GM23248 (cell line): ENCODE results near the gene ZNF653. TPM values are rescaled to one million over a fixed set of nuclear protein-coding genes. Genes with fewer than 3 reads are reported as not detected.

ENCODE experiments used
- DNase-seq: peaks from one replicate; pipeline ENCODE4 v3.0.0-alpha.2; 2015
- H2AFZ ChIP-seq: fragments of 200-600 bp; sonication (generic); 2 replicates; pipeline ENCODE4 v1.6.1; 2016; ENCODE audit warnings: antibody characterized with exemption
- H3F3A ChIP-seq: fragments of 200-600 bp; sonication (generic); 2 replicates; pipeline ENCODE4 v1.6.1; 2016; ENCODE audit warnings: mild to moderate bottlenecking, antibody characterized with exemption, mixed run types; ENCODE audit not compliant: insufficient read depth
- H3K27ac ChIP-seq: fragments of 200-600 bp; sonication (generic); 2 replicates; pipeline ENCODE4 v1.5.1; 2016; ENCODE audit warnings: mild to moderate bottlenecking
- H3K27me3 ChIP-seq: fragments of 200-600 bp; sonication (generic); replicated peaks from 2 replicates; pipeline ENCODE4 v1.6.1; 2016; ENCODE audit warnings: mild to moderate bottlenecking; ENCODE audit not compliant: insufficient read depth
- H3K36me3 ChIP-seq: fragments of 200-600 bp; sonication (generic); 2 replicates; pipeline ENCODE4 v1.6.1; 2016; ENCODE audit warnings: low read depth, mild to moderate bottlenecking
- H3K4me1 ChIP-seq: fragments of 200-600 bp; sonication (generic); 2 replicates; pipeline ENCODE4 v1.6.1; 2016; ENCODE audit warnings: mild to moderate bottlenecking; ENCODE audit not compliant: insufficient read depth
- H3K4me2 ChIP-seq: fragments of 200-600 bp; sonication (generic); one replicate; pipeline ENCODE4 v1.6.1; 2016; ENCODE audit warnings: mild to moderate bottlenecking; ENCODE audit not compliant: unreplicated experiment
- H3K4me3 ChIP-seq: fragments of 200-600 bp; sonication (generic); 2 replicates; pipeline ENCODE4 v1.5.1; 2016; ENCODE audit warnings: mild to moderate bottlenecking
- H3K79me2 ChIP-seq: fragments of 200-600 bp; sonication (generic); 2 replicates; pipeline ENCODE4 v1.6.1; 2016; ENCODE audit warnings: mild to moderate bottlenecking; ENCODE audit not compliant: insufficient read depth
- H3K9ac ChIP-seq: fragments of 200-600 bp; sonication (generic); 2 replicates; pipeline ENCODE4 v1.6.1; 2016; ENCODE audit warnings: mild to moderate bottlenecking
- H3K9me2 ChIP-seq: fragments of 200-600 bp; sonication (generic); 2 replicates; pipeline ENCODE4 v1.6.1; 2016; ENCODE audit warnings: mixed run types, mild to moderate bottlenecking, moderate library complexity; ENCODE audit not compliant: insufficient read depth
- H3K9me3 ChIP-seq: fragments of 200-600 bp; sonication (generic); one replicate; pipeline ENCODE4 v1.6.1; 2017; ENCODE audit warnings: low read depth
- H4K20me1 ChIP-seq: fragments of 200-600 bp; sonication (generic); 2 replicates; pipeline ENCODE4 v1.6.0; 2016; ENCODE audit not compliant: insufficient read depth
- EZH2 ChIP-seq: fragments of 200-600 bp; sonication (generic); IDR thresholded peaks from 2 replicates; pipeline ENCODE4 v1.6.1; 2018; ENCODE audit warnings: antibody characterized with exemption, mild to moderate bottlenecking; ENCODE audit not compliant: insufficient read depth, poor library complexity, severe bottlenecking
- EZH2phosphoT487 ChIP-seq: fragments of 200-600 bp; sonication (generic); IDR thresholded peaks from 2 replicates; pipeline ENCODE4 v1.6.1; 2018; ENCODE audit warnings: antibody characterized with exemption, moderate library complexity, mild to moderate bottlenecking, low read depth; ENCODE audit not compliant: insufficient read depth
- WGBS, 2 experiments: methylation state at CpG; one replicate each; pipeline ENCODE4 v1.1.6; 2015 to 2017; ENCODE audit warnings: low lambda C conversion rate in 2 of 2, low coverage in 1 of 2; ENCODE audit errors: missing lambda C conversion rate in 2 of 2; 5-methylcytosine and 5-hydroxymethylcytosine counted together
- in situ Hi-C: fragments of 300-500 bp; cut with MboI; formaldehyde crosslinking; loops from 2 replicates; pipeline ENCODE4 v1.15.0; 2020
- polyA plus RNA-seq: library from polyadenylated mRNA; unstranded; fragments of >200 nt; fragmentation: Nextera tagmentation; extraction: Ambion mirVana; gene quantifications from 2 replicates; pipeline ENCODE4 v1.2.1, GENCODE V29; 2016
- total RNA-seq: library from RNA; depleted of rRNA; stranded (reverse); fragments of >200 nt; shearing (Covaris generic); gene quantifications from 2 replicates; pipeline ENCODE4 v1.2.3, GENCODE V29; 2014

ZNF653 gene
- total and polyA plus RNA-seq, 2 experiments from 2014 or later = 2.2 to 4.6 TPM

- Histone ChIP-seq H3K4me3 (no peak overlapping the region), H2AFZ (no peak overlapping the region), H3K9me2 (no peaks in the 10 kb centered on the region), H3K9ac (no peak overlapping the region), H4K20me1 (no peaks in the 10 kb centered on the region), H3K27ac (no peak overlapping the region), H3K4me1 (no peaks in the 10 kb centered on the region; the same call in 1 of the 2 replicates), H3K79me2 (peaks cover 24% of the 10 kb centered on the region), H3K4me2 (no peak overlapping the region), H3K27me3 (no peaks in the 10 kb centered on the region), H3F3A (no peaks in the 10 kb centered on the region), H3K36me3 (no peaks in the 10 kb centered on the region), H3K9me3 (no peaks in the 10 kb centered on the region)
- 75 to 83% methylated on average over 22 to 26 of the region's 26 CpGs for WGBS, 2 experiments
- DNase-seq = peak; percentile 50
- TF ChIP-seq EZH2phosphoT487 (no peak), EZH2 (no peak)
- in situ Hi-C loops = no loop called here
Observed at GRCh38 chr19:11551603-11552235, 46.1 kb upstream of the ZNF653 start.

- no peak for TF ChIP-seq EZH2
- TF ChIP-seq EZH2phosphoT487 = no peak
- Histone ChIP-seq H3K36me3 (no peaks in the 10 kb centered on the region), H3K27ac (no peak overlapping the region), H3K4me2 (no peak overlapping the region), H3K9me2 (no peaks in the 10 kb centered on the region), H4K20me1 (no peaks in the 10 kb centered on the region), H2AFZ (no peak overlapping the region), H3K4me3 (no peak overlapping the region), H3F3A (no peaks in the 10 kb centered on the region), H3K4me1 (no peaks in the 10 kb centered on the region), H3K79me2 (peaks cover 10% of the 10 kb centered on the region), H3K27me3 (no peaks in the 10 kb centered on the region), H3K9ac (no peak overlapping the region), H3K9me3 (no peaks in the 10 kb centered on the region)
- no peak for DNase-seq
- WGBS, 2 experiments = 90 to 91% methylated on average over 8 of the region's 8 CpGs
- in situ Hi-C loops = no loop called here
Observed at GRCh38 chr19:11550265-11550664, 44.6 kb upstream of the ZNF653 start.

- Histone ChIP-seq H3K4me3 (no peak overlapping the region), H3K27ac (no peak overlapping the region), H2AFZ (no peak overlapping the region), H4K20me1 (no peaks in the 10 kb centered on the region), H3K9me2 (no peaks in the 10 kb centered on the region), H3K79me2 (peaks cover 2% of the 10 kb centered on the region), H3K9me3 (no peaks in the 10 kb centered on the region), H3K4me1 (no peaks in the 10 kb centered on the region), H3K27me3 (no peaks in the 10 kb centered on the region), H3K36me3 (no peaks in the 10 kb centered on the region), H3F3A (no peaks in the 10 kb centered on the region), H3K4me2 (no peak overlapping the region), H3K9ac (no peak overlapping the region)
- DNase-seq = no peak
- WGBS, 2 experiments = 85 to 86% methylated on average over 22 to 24 of the region's 24 CpGs
- TF ChIP-seq EZH2phosphoT487 = no peak
- no peak for TF ChIP-seq EZH2
- in situ Hi-C loops = no loop called here
Observed at GRCh38 chr19:11549386-11549953, 43.8 kb upstream of the ZNF653 start.

GRCh38 chr19:11547929-11548700 is 42.5 kb upstream of the ZNF653 start:
- no peak overlapping the region for H3K27ac ChIP-seq

More at GRCh38 chr19:11547929-11548700, 42.5 kb upstream of the ZNF653 start:
- H3K4me1 ChIP-seq = no peaks in the 10 kb centered on the region
- TF ChIP-seq EZH2phosphoT487 (no peak), EZH2 (no peak)
- no peak overlapping the region for H2AFZ ChIP-seq
- in situ Hi-C loops = no loop called here
- H3K4me2 ChIP-seq = no peak overlapping the region
- H3K9ac ChIP-seq = no peak overlapping the region
- H3K9me2 ChIP-seq = no peaks in the 10 kb centered on the region
- DNase-seq = no peak
- H3K4me3 ChIP-seq = no peak overlapping the region
- no peaks in the 10 kb centered on the region for H3K79me2 ChIP-seq
- no peaks in the 10 kb centered on the region for H3K9me3 ChIP-seq
- WGBS, 2 experiments = 88% methylated on average over 14 of the region's 14 CpGs
- H4K20me1 ChIP-seq = no peaks in the 10 kb centered on the region
- H3K36me3 ChIP-seq = no peaks in the 10 kb centered on the region
- no peaks in the 10 kb centered on the region for H3F3A ChIP-seq
- no peaks in the 10 kb centered on the region for H3K27me3 ChIP-seq
